Right lobe of liver (tissue), 4 donors: ENCODE results near the gene ADIRF.

Experiments
- POLR2A ChIP-seq: fragments of 450-650 bp; IDR thresholded peaks from one replicate; pipeline ENCODE4 v1.6.1; 2017; ENCODE audit warnings: antibody characterized with exemption, mild to moderate bottlenecking
- TF ChIP-seq, protein P1 (sequence below), 4 donors: fragments of 200-600 bp in 3 of 4; fragments of 450-650 bp in 1 of 4; IDR thresholded peaks; one replicate each; pipeline versions ENCODE4 v1.5.1 to v1.8.0; 2016 to 2022; ENCODE audit warnings: antibody characterized with exemption in 4 of 4, mild to moderate bottlenecking in 2 of 4
- donor health status: DM: no; HTN: no; CAD: no.
- donor health status: DM: no; HTN: no; CAD: no.
- donor health status: DM: no; HTN: yes; CAD: no.

DNA sequence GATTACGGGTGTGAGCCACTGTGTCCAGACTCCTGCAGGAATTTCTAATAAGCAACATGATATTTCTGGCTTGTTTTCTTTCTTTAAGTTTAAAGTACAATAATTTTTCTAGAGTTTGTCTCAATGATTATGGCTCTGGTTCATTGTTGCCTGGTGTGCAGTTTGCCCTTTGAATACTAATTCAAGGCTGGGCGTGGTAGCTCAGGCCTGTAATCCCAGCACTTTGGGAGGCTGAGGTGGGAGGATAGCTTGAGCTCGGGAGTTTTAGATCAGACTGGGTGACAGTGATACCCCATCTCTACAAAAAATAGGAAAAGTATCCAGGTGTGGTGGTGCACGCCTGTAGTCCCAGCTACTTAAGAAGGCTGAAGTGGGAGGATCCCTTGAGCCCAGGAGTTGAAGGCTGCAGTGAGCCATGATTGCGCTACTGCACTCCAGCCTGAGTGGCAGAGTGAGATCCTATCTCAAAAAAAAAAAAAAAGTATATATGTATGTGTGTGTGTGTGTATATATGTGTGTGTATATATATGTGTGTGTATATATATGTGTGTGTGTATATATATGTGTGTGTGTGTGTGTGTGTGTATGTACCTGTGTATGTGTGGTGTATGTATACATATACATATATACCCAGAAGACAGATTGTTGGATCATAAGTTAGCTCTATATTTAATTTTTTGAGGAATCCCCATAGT, 8.2 kb downstream of the ADIRF start:
- TF ChIP-seq, protein P1, sequence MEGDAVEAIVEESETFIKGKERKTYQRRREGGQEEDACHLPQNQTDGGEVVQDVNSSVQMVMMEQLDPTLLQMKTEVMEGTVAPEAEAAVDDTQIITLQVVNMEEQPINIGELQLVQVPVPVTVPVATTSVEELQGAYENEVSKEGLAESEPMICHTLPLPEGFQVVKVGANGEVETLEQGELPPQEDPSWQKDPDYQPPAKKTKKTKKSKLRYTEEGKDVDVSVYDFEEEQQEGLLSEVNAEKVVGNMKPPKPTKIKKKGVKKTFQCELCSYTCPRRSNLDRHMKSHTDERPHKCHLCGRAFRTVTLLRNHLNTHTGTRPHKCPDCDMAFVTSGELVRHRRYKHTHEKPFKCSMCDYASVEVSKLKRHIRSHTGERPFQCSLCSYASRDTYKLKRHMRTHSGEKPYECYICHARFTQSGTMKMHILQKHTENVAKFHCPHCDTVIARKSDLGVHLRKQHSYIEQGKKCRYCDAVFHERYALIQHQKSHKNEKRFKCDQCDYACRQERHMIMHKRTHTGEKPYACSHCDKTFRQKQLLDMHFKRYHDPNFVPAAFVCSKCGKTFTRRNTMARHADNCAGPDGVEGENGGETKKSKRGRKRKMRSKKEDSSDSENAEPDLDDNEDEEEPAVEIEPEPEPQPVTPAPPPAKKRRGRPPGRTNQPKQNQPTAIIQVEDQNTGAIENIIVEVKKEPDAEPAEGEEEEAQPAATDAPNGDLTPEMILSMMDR (IDR thresholded peaks at IDR 0.05), result no peak
- no peak for TF ChIP-seq POLR2A
